Stimulated activated CD8-positive, alpha-beta memory T cell treated with anti-CD3 and anti-CD28 coated beads, Interleukin-15, amount 100 ng/mL, for 48 hours (primary cell): Measurements from ENCODE around the gene CYP11A1.

Experiments used
- DNase-seq, 2 donors: peaks; one replicate each; pipeline ENCODE4 v3.0.0-alpha.2; 2020; ENCODE audit warnings: low read depth in 2 of 2

CYP11A1 gene

GRCh38 chr15:74322558-74323180, 44.8 kb downstream of the CYP11A1 start:
- DNase-seq = peak; percentile 33 to 41

- peak in 1 of 2 donors; percentile 12 for DNase-seq
Observed at GRCh38 chr15:74320352-74321247, 46.8 kb downstream of the CYP11A1 start.

GRCh38 chr15:74319596-74320351, 47.7 kb downstream of the CYP11A1 start:
- DNase-seq = no peak

- no peak for DNase-seq
Observed at GRCh38 chr15:74319138-74319460, 48.3 kb downstream of the CYP11A1 start.

GRCh38 chr15:74318376-74319137, 48.9 kb downstream of the CYP11A1 start:
- no peak for DNase-seq

GRCh38 chr15:74317820-74318375, 49.5 kb downstream of the CYP11A1 start:
- DNase-seq = no peak

GRCh38 chr15:74316141-74316540, 51.3 kb downstream of the CYP11A1 start:
- DNase-seq = no peak

- DNase-seq = peak in 1 of 2 donors; percentile 32
Observed at GRCh38 chr15:74315626-74316025, 51.8 kb downstream of the CYP11A1 start.

- DNase-seq = peak in 1 of 2 donors; percentile 30
Observed at GRCh38 chr15:74314795-74315438, 52.5 kb downstream of the CYP11A1 start.

GRCh38 chr15:74313889-74314288, 53.6 kb downstream of the CYP11A1 start:
- no peak for DNase-seq

- no peak for DNase-seq
Observed at GRCh38 chr15:74312445-74313007, 54.9 kb downstream of the CYP11A1 start.

GRCh38 chr15:74311734-74312444, 55.6 kb downstream of the CYP11A1 start:
- DNase-seq = no peak

- DNase-seq = no peak
Observed at GRCh38 chr15:74307827-74308811, 59.3 kb downstream of the CYP11A1 start.

- no peak for DNase-seq
Observed at GRCh38 chr15:74306781-74307217, 60.6 kb downstream of the CYP11A1 start.

GRCh38 chr15:74305687-74306086, 61.8 kb downstream of the CYP11A1 start:
- no peak for DNase-seq

- no peak for DNase-seq
Observed at GRCh38 chr15:74304431-74304830, 63.0 kb downstream of the CYP11A1 start.

GRCh38 chr15:74303741-74304309, 63.6 kb downstream of the CYP11A1 start:
- DNase-seq = no peak

- no peak for DNase-seq
Observed at GRCh38 chr15:74302821-74303359, 64.6 kb downstream of the CYP11A1 start.
